ENCODE results near the gene EYS. TPM values are rescaled to one million over a fixed set of nuclear protein-coding genes. Genes with fewer than 3 reads are reported as not detected.
"Not testable (repeated sequence)": the region's sequence is repeated elsewhere in the genome, so short reads cannot be mapped to it uniquely, and the experiment has no call there.

Gene EYS
- total RNA-seq, 2 experiments from 2014 or later: not detected

- no peaks in the 10 kb centered on the region for H3K4me1 ChIP-seq (ENCODE audit: insufficient read depth, low read length)
- ATAC-seq (ENCODE audit: poor library complexity): no peak
- ChIA-PET CTCF (no interaction called here), POLR2A (no interaction called here)
- no peak for TF ChIP-seq CTCF (IDR thresholded peaks at IDR 0.05)
- no peaks in the 10 kb centered on the region for H3K27me3 ChIP-seq (ENCODE audit: control insufficient read depth in 1 of 2, insufficient read depth in 2 of 2, low read length in 2 of 2)
- H3K4me3 Mint-ChIP-seq: no peak overlapping the region
- H3K27ac ChIP-seq (ENCODE audit: low read depth in 1 of 2, low read length in 2 of 2): no peak overlapping the region
- H3K27me3 Mint-ChIP-seq: no peaks in the 10 kb centered on the region
- H3K36me3 ChIP-seq (ENCODE audit: insufficient read depth, low read length): no peaks in the 10 kb centered on the region
- no peak overlapping the region for H3K27ac Mint-ChIP-seq
- intact Hi-C loops (cut with DNase I, micrococcal nuclease): no loop called here
- peaks cover 9% of the 10 kb centered on the region for H3K9me3 Mint-ChIP-seq
- H3K9me3 ChIP-seq (ENCODE audit: control insufficient read depth in 1 of 2, insufficient read depth in 1 of 2, low read length in 2 of 2): peaks cover 0 to 14% of the 10 kb centered on the region in 2 experiments
- no peaks in the 10 kb centered on the region for H3K4me1 Mint-ChIP-seq (ENCODE audit: low read depth)
- H3K36me3 Mint-ChIP-seq (ENCODE audit: low read depth): no peaks in the 10 kb centered on the region
- no peak overlapping the region for H3K4me3 ChIP-seq (ENCODE audit: low read length)
- DNase-seq: no peak
These were observed 73.5 kb downstream of the EYS start for GRCh38 chr6:65633501-65633900.

- no peak for TF ChIP-seq CTCF (IDR thresholded peaks at IDR 0.05)
- H3K27ac ChIP-seq (ENCODE audit: low read depth in 1 of 2, low read length in 2 of 2): no peak overlapping the region
- no peaks in the 10 kb centered on the region for H3K4me1 ChIP-seq (ENCODE audit: insufficient read depth, low read length)
- no peak for DNase-seq
- POLR2A ChIA-PET: no interaction called here
- CTCF ChIA-PET: no interaction called here
- H3K36me3 ChIP-seq (ENCODE audit: insufficient read depth, low read length): no peaks in the 10 kb centered on the region
- H3K27me3 ChIP-seq (ENCODE audit: control insufficient read depth in 1 of 2, insufficient read depth in 2 of 2, low read length in 2 of 2): no peaks in the 10 kb centered on the region
- intact Hi-C loops (cut with DNase I, micrococcal nuclease): no loop called here
- Mint-ChIP-seq H3K27ac (no peak overlapping the region), H3K9me3 (peaks cover 11% of the 10 kb centered on the region), H3K4me3 (no peak overlapping the region), H3K27me3 (no peaks in the 10 kb centered on the region), H3K4me1 (ENCODE audit: low read depth) (no peaks in the 10 kb centered on the region), H3K36me3 (ENCODE audit: low read depth) (no peaks in the 10 kb centered on the region)
- ATAC-seq (ENCODE audit: poor library complexity): no peak
- peaks cover 0 to 13% of the 10 kb centered on the region in 2 experiments for H3K9me3 ChIP-seq (ENCODE audit: control insufficient read depth in 1 of 2, insufficient read depth in 1 of 2, low read length in 2 of 2)
- H3K4me3 ChIP-seq (ENCODE audit: low read length): no peak overlapping the region
These were observed 75.3 kb downstream of the EYS start for GRCh38 chr6:65631711-65632110.

GRCh38 chr6:65627434-65627999, 79.5 kb downstream of the EYS start:
- intact Hi-C loops (cut with DNase I, micrococcal nuclease); H3K27me3 Mint-ChIP-seq; H3K4me1 Mint-ChIP-seq (ENCODE audit: low read depth); H3K4me3 ChIP-seq (ENCODE audit: low read length); H3K36me3 ChIP-seq (ENCODE audit: insufficient read depth, low read length); H3K4me3 Mint-ChIP-seq; H3K36me3 Mint-ChIP-seq (ENCODE audit: low read depth); DNase-seq; ATAC-seq (ENCODE audit: poor library complexity); CTCF ChIA-PET; POLR2A ChIA-PET; H3K4me1 ChIP-seq (ENCODE audit: insufficient read depth, low read length); H3K9me3 Mint-ChIP-seq; H3K27me3 ChIP-seq (ENCODE audit: control insufficient read depth in 1 of 2, insufficient read depth in 2 of 2, low read length in 2 of 2); H3K27ac Mint-ChIP-seq; H3K27ac ChIP-seq (ENCODE audit: low read depth in 1 of 2, low read length in 2 of 2): not testable (repeated sequence)
- H3K9me3 ChIP-seq (ENCODE audit: control insufficient read depth in 1 of 2, insufficient read depth in 1 of 2, low read length in 2 of 2): peaks cover 6 to 13% of the 10 kb centered on the region in 2 experiments

- Mint-ChIP-seq H3K27me3 (no peaks in the 10 kb centered on the region), H3K4me1 (ENCODE audit: low read depth) (no peaks in the 10 kb centered on the region), H3K9me3 (peaks cover 4% of the 10 kb centered on the region), H3K4me3 (no peak overlapping the region), H3K27ac (no peak overlapping the region), H3K36me3 (ENCODE audit: low read depth) (no peaks in the 10 kb centered on the region)
- ChIA-PET POLR2A (no interaction called here), CTCF (no interaction called here)
- no peak overlapping the region for H3K4me3 ChIP-seq (ENCODE audit: low read length)
- H3K9me3 ChIP-seq (ENCODE audit: control insufficient read depth in 1 of 2, insufficient read depth in 1 of 2, low read length in 2 of 2): peaks cover 6 to 13% of the 10 kb centered on the region in 2 experiments
- DNase-seq (no peak), ATAC-seq (ENCODE audit: poor library complexity) (no peak)
- H3K4me1 ChIP-seq (ENCODE audit: insufficient read depth, low read length): no peaks in the 10 kb centered on the region
- no peak for TF ChIP-seq CTCF (IDR thresholded peaks at IDR 0.05)
- H3K36me3 ChIP-seq (ENCODE audit: insufficient read depth, low read length): no peaks in the 10 kb centered on the region
- intact Hi-C loops (cut with DNase I, micrococcal nuclease): no loop called here
- H3K27ac ChIP-seq (ENCODE audit: low read depth in 1 of 2, low read length in 2 of 2): no peak overlapping the region
- H3K27me3 ChIP-seq (ENCODE audit: control insufficient read depth in 1 of 2, insufficient read depth in 2 of 2, low read length in 2 of 2): no peaks in the 10 kb centered on the region
These were observed 80.0 kb downstream of the EYS start for GRCh38 chr6:65627015-65627414.
